CD4-positive, alpha-beta memory T cell (primary cell): ENCODE data around the gene SLC6A13. TPM values are rescaled to one million over a fixed set of nuclear protein-coding genes. Genes with fewer than 3 reads are reported as not detected.
"Not testable (repeated sequence)": the region's sequence is repeated elsewhere in the genome, so short reads cannot be mapped to it uniquely, and the experiment has no call there.

ENCODE experiments used
- CTCF ChIA-PET: fragments of 350-600 bp; sonication (Branson Sonifier 250); formaldehyde crosslinking; loops from one replicate; lab custom pipeline; 2021; ENCODE audit warnings: inconsistent platforms; ENCODE audit not compliant: partially characterized antibody; lab: Charles Lee
- POLR2A ChIA-PET: fragments of 350-600 bp; sonication (Branson Sonifier 250); formaldehyde crosslinking; loops from one replicate; lab custom pipeline; 2021; ENCODE audit not compliant: partially characterized antibody; lab: Charles Lee
- DNase-seq, 5 donors: peaks; one replicate each; pipeline versions ENCODE4 v3.0.0 to v3.0.0-alpha.2; 2020 to 2022; ENCODE audit warnings: mixed read lengths in 1 of 5
- H3K27ac ChIP-seq: one replicate; pipeline ENCODE4 v1.7.0; 2013; ENCODE audit warnings: low read depth, low read length
- H3K27me3 ChIP-seq: 2 replicates; pipeline ENCODE4 v1.7.0; 2013; ENCODE audit warnings: mild to moderate bottlenecking, low read length, moderate library complexity; ENCODE audit not compliant: insufficient read depth
- H3K36me3 ChIP-seq: 2 replicates; pipeline ENCODE4 v1.7.0; 2013; ENCODE audit warnings: mild to moderate bottlenecking, low read length, moderate library complexity; ENCODE audit not compliant: insufficient read depth
- H3K4me1 ChIP-seq: 2 replicates; pipeline ENCODE4 v1.7.0; 2013; ENCODE audit warnings: mild to moderate bottlenecking, low read length, moderate library complexity; ENCODE audit not compliant: insufficient read depth
- H3K4me3 ChIP-seq, 2 donors: one replicate each; pipeline ENCODE4 v1.7.0; 2013; ENCODE audit warnings: low read length in 2 of 2, mild to moderate bottlenecking in 1 of 2
- H3K9me3 ChIP-seq, 2 donors: one replicate each; pipeline ENCODE4 v1.7.0; 2013; ENCODE audit warnings: low read length in 2 of 2, control low read depth in 1 of 2; ENCODE audit not compliant: control insufficient read depth in 1 of 2
- H3K27ac Mint-ChIP-seq, 7 donors: one replicate each; pipeline ENCODE4 v1.8.0; 2020 to 2021; ENCODE audit warnings: mixed read lengths in 7 of 7, mild to moderate bottlenecking in 6 of 7, inconsistent platforms in 3 of 7, moderate library complexity in 3 of 7
- H3K27me3 Mint-ChIP-seq, 2 donors: one replicate each; pipeline ENCODE4 v1.8.0; 2020 to 2021; ENCODE audit warnings: mixed read lengths in 2 of 2
- H3K36me3 Mint-ChIP-seq, 2 donors: one replicate each; pipeline ENCODE4 v1.8.0; 2020 to 2021; ENCODE audit warnings: mixed read lengths in 2 of 2, inconsistent platforms in 1 of 2, mild to moderate bottlenecking in 1 of 2
- H3K4me1 Mint-ChIP-seq, 4 donors: one replicate each; pipeline ENCODE4 v1.8.0; 2020 to 2021; ENCODE audit warnings: mixed read lengths in 4 of 4, mild to moderate bottlenecking in 1 of 4
- H3K4me3 Mint-ChIP-seq, 8 donors: one replicate each; pipeline ENCODE4 v1.8.0; 2020 to 2021; ENCODE audit warnings: mixed read lengths in 8 of 8, mild to moderate bottlenecking in 7 of 8, moderate library complexity in 6 of 8, inconsistent platforms in 3 of 8
- H3K9me3 Mint-ChIP-seq, 8 donors: one replicate each; pipeline ENCODE4 v1.8.0; 2020 to 2021; ENCODE audit warnings: mixed read lengths in 8 of 8, mild to moderate bottlenecking in 5 of 8, inconsistent platforms in 3 of 8, moderate library complexity in 1 of 8
- intact Hi-C: fragments of 100-400 bp; cut with micrococcal nuclease; formaldehyde crosslinking; loops from one replicate; pipeline ENCODE4 v1.15.1; 2023
- polyA plus RNA-seq, 2 donors: library from polyadenylated mRNA; unstranded; fragments of 300-500 nt; fragmentation: Illumina TruSeq; gene quantifications; one replicate each; pipeline ENCODE4 v1.2.3, GENCODE V29; 2021
- total RNA-seq, 2 experiments: library from RNA; stranded (reverse); gene quantifications; one replicate each; pipeline ENCODE4 v1.2.3, GENCODE V29; 2021

The SLC6A13 gene
- total and polyA plus RNA-seq, 4 experiments from 2014 or later, result 0.17 to 0.75 (median 0.32) TPM; not detected in 1

- POLR2A ChIA-PET, CTCF ChIA-PET: not testable (repeated sequence)
Observed at GRCh38 chr12:217029-217428, 45.6 kb downstream of the SLC6A13 start.

DNA sequence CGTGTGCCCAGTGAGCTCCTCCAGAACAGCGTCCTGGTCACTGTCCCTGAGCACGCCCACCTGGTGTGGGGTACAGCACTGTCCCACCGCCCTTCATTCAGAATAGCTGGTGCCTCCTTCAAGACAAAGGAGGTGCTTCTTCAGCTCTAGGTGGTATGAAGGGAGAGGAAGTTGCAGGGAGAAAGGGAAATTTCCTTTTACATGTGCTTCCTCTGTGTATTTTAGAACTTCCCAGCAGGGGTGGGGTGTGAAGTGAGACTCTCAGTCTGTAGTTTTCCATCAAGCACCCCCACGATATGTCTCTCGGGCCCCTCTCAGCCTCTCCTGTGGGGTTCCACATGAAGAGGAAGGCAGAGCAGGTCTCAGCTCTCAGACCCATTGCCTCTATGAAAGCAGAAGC, 47.5 kb downstream of the SLC6A13 start:
- Histone ChIP-seq H3K27me3 (no peaks in the 10 kb centered on the region), H3K4me1 (no peaks in the 10 kb centered on the region), H3K36me3 (no peaks in the 10 kb centered on the region), H3K4me3 (no peak overlapping the region), H3K27ac (no peak overlapping the region), H3K9me3 (no peaks in the 10 kb centered on the region)
- H3K4me1 Mint-ChIP-seq, result no peaks in the 10 kb centered on the region
- no peak overlapping the region for H3K27ac Mint-ChIP-seq
- peaks cover 0 to 1% (median 0%) of the 10 kb centered on the region in 8 donors for H3K9me3 Mint-ChIP-seq
- ChIA-PET CTCF (no interaction called here), POLR2A (no interaction called here)
- no peak overlapping the region for H3K4me3 Mint-ChIP-seq
- intact Hi-C loops, result no loop called here
- DNase-seq, result no peak
- no peaks in the 10 kb centered on the region for H3K36me3 Mint-ChIP-seq
- peaks cover 34 to 43% of the 10 kb centered on the region in 2 donors for H3K27me3 Mint-ChIP-seq

More at GRCh38 chr12:217029-217428, 45.6 kb downstream of the SLC6A13 start:
- H3K27ac Mint-ChIP-seq, H3K9me3 Mint-ChIP-seq, H3K36me3 ChIP-seq, H3K9me3 ChIP-seq, H3K36me3 Mint-ChIP-seq, DNase-seq, intact Hi-C loops, H3K27ac ChIP-seq, H3K4me3 ChIP-seq, H3K4me1 Mint-ChIP-seq, H3K4me3 Mint-ChIP-seq, H3K4me1 ChIP-seq, H3K27me3 ChIP-seq: not testable (repeated sequence)
- peaks cover 21 to 24% of the 10 kb centered on the region in 2 donors for H3K27me3 Mint-ChIP-seq

DNA sequence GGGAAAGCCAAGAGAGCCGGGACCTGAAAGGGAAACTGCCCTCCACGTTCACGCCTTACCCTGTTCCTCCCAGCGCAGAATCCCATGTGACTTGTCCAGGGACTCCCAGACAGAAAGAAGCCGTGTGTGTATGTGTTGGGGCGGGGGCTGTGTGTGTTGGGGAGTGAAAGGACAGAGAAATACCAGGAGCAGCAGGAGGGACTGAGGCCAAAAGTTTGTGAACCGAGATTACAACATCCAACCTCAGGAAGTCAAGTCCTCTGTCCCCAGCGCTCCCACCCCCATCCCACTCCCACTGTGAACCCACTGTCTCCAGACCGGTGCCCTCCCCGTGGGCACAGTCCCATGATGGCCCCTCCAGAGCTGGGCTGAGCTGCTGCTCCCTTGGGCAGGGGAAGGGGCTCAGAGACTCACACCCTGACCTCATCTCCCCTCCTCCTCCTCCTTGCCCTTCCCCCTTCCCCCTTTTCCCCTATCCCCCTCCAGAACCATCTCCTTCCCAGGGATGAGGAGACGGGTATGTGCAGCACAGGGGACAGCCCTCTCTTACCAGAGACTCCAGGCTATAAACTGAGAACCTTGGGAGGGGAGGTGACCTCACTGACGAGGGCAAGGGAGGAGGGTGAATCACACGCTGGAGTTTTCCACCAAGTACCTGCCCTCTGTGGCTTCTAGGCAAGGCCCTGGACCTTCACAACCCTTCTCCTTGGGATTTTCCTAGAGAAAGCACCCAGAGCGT, 48.5 kb downstream of the SLC6A13 start, which contains the start of gene SLC6A12:
Gene SLC6A12 (minus strand): TSS at position 155 of the 739 bp plus-strand sequence. CDS start 4,171 bp downstream, outside the sequence.
- no peak within 1 kb of the TSS for H3K27ac ChIP-seq
- peaks cover 36 to 47% of the 10 kb centered on the region in 2 donors for H3K27me3 Mint-ChIP-seq

GRCh38 chr12:213527-213932, 49.1 kb downstream of the SLC6A13 start:
- H3K27me3 Mint-ChIP-seq, result peaks cover 37 to 51% of the 10 kb centered on the region in 2 donors
- no peaks in the 10 kb centered on the region for H3K9me3 ChIP-seq
- H3K4me1 ChIP-seq, result no peaks in the 10 kb centered on the region
- no peak overlapping the region for H3K4me3 Mint-ChIP-seq
- DNase-seq, result no peak
- H3K36me3 Mint-ChIP-seq, result no peaks in the 10 kb centered on the region
- H3K36me3 ChIP-seq, result no peaks in the 10 kb centered on the region
- intact Hi-C loops, result no loop called here
- H3K4me1 Mint-ChIP-seq, result no peaks in the 10 kb centered on the region
- H3K27ac Mint-ChIP-seq, result no peak overlapping the region
- H3K4me3 ChIP-seq, result no peak overlapping the region
- no peak overlapping the region for H3K27ac ChIP-seq
- POLR2A ChIA-PET, result no interaction called here
- no peaks in the 10 kb centered on the region for H3K27me3 ChIP-seq
- CTCF ChIA-PET, result no interaction called here
- H3K9me3 Mint-ChIP-seq, result peaks cover 0 to 1% (median 0%) of the 10 kb centered on the region in 8 donors

More for the DNA sequence above, 48.5 kb downstream of the SLC6A13 start, which contains the start of gene SLC6A12:
- H3K36me3 Mint-ChIP-seq, result no peaks in the 10 kb centered on the region
- ChIA-PET POLR2A (no interaction called here), CTCF (no interaction called here)
- no peak within 1 kb of the TSS for H3K27ac Mint-ChIP-seq
- no peaks in the 10 kb centered on the region for H3K27me3 ChIP-seq
- H3K9me3 ChIP-seq, result no peaks in the 10 kb centered on the region
- intact Hi-C loops, result no loop called here
- H3K4me3 ChIP-seq, result no peak within 1 kb of the TSS
- no peak within 1 kb of the TSS for H3K4me3 Mint-ChIP-seq
- DNase-seq, result no peak
- no peaks in the 10 kb centered on the region for H3K4me1 ChIP-seq
- no peaks in the 10 kb centered on the region for H3K4me1 Mint-ChIP-seq
- H3K36me3 ChIP-seq, result no peaks in the 10 kb centered on the region
- peaks cover 0 to 1% (median 0%) of the 10 kb centered on the region in 8 donors for H3K9me3 Mint-ChIP-seq

DNA sequence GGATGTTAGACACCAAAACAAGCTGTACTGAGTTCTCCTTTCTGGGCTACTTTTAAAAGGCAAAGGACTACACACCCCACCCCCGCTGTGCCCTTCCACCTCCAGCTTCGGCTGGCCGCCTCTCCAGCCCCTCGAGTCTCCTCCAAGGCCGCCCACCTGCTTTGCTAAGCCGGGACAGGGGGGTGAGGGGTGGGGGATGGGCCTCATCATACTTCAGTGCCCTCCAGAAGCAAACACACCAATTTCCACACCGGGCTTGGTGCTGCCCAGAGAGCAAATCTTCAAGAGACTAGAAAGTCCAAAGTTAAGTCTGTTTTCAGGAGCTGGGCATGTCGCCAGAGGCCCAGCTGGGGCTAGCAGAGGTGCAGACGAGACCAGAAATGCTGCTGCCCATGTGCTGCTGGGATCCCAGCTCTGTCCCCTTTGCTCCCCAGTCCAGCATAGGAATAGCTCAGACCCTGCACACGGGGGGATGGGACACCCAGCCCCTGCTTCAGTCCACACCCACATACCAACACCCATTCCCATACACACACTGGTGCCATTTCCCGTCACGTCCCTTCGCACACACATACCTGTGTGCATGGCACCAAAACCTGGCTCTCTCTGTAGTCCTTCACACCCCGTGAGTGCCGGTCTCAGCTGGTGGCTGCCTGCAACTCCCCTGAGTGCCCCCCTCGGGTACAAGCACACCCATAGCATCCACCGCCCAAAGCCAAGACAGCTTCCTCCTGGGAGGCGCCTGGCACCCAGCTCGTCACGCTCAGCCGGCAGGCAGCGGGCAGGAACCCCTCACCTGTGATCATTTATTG, 49.7 kb downstream of the SLC6A13 start:
- H3K27me3 Mint-ChIP-seq, result peaks cover 37 to 56% of the 10 kb centered on the region in 2 donors
- ChIA-PET CTCF (no interaction called here), POLR2A (no interaction called here)
- H3K4me1 Mint-ChIP-seq, result no peaks in the 10 kb centered on the region
- Histone ChIP-seq H3K4me1 (no peaks in the 10 kb centered on the region), H3K4me3 (no peak overlapping the region), H3K27ac (no peak overlapping the region), H3K9me3 (no peaks in the 10 kb centered on the region), H3K36me3 (no peaks in the 10 kb centered on the region), H3K27me3 (no peaks in the 10 kb centered on the region)
- H3K27ac Mint-ChIP-seq, result no peak overlapping the region
- no peaks in the 10 kb centered on the region for H3K36me3 Mint-ChIP-seq
- intact Hi-C loops, result no loop called here
- H3K9me3 Mint-ChIP-seq, result peaks cover 0 to 1% (median 0%) of the 10 kb centered on the region in 8 donors
- H3K4me3 Mint-ChIP-seq, result no peak overlapping the region
- no peak for DNase-seq

- no peak overlapping the region for H3K27ac Mint-ChIP-seq
- DNase-seq, result no peak
- no peak overlapping the region for H3K4me3 Mint-ChIP-seq
- no peaks in the 10 kb centered on the region for H3K36me3 ChIP-seq
- ChIA-PET CTCF (interaction anchor here (0.7 kb wide), 1 partner anchor 9 kb away, joined by 3 read pairs; no protein-coding TSS in a partner anchor), POLR2A (no interaction called here)
- H3K27me3 Mint-ChIP-seq, result peaks cover 36 to 56% of the 10 kb centered on the region in 2 donors
- H3K4me1 Mint-ChIP-seq, result no peaks in the 10 kb centered on the region
- intact Hi-C loops, result no loop called here
- H3K9me3 Mint-ChIP-seq, result peaks cover 0 to 1% (median 0%) of the 10 kb centered on the region in 8 donors
- H3K4me1 ChIP-seq, result no peaks in the 10 kb centered on the region
- no peaks in the 10 kb centered on the region for H3K9me3 ChIP-seq
- no peak overlapping the region for H3K27ac ChIP-seq
- H3K36me3 Mint-ChIP-seq, result no peaks in the 10 kb centered on the region
- H3K27me3 ChIP-seq, result no peaks in the 10 kb centered on the region
- H3K4me3 ChIP-seq, result no peak overlapping the region
Observed at GRCh38 chr12:212415-212714, 50.3 kb downstream of the SLC6A13 start.
